Measurements from ENCODE around the gene PARVG. TPM values are rescaled to one million over a fixed set of nuclear protein-coding genes. Genes with fewer than 3 reads are reported as not detected.

The PARVG gene
- total and polyA plus RNA-seq, 2 experiments from 2014 or later = 0.33 TPM; not detected in 1

GRCh38 chr22:44146088-44146861 lies 34.5 kb upstream of the PARVG start:
- H3K27me3 ChIP-seq = peaks cover 3% of the 10 kb centered on the region
- DNase-seq (ENCODE audit: low read depth in 1 of 2, low spot score in 1 of 2) = no peak
- TF ChIP-seq CTCF (IDR thresholded peaks at IDR 0.05; ENCODE audit: low read depth, low read length) = no peak
- peaks cover 29% of the 10 kb centered on the region for H3K4me1 ChIP-seq (ENCODE audit: low read depth)
- H3K9me3 ChIP-seq (ENCODE audit: low read depth) = no peaks in the 10 kb centered on the region
- no peak overlapping the region for H3K27ac ChIP-seq
- no peak overlapping the region for H3K4me3 ChIP-seq
- no peaks in the 10 kb centered on the region for H3K36me3 ChIP-seq

- Histone ChIP-seq H3K36me3 (no peaks in the 10 kb centered on the region), H3K4me1 (ENCODE audit: low read depth) (peaks cover 29% of the 10 kb centered on the region), H3K9me3 (ENCODE audit: low read depth) (no peaks in the 10 kb centered on the region), H3K4me3 (no peak overlapping the region), H3K27ac (no peak overlapping the region), H3K27me3 (peaks cover 3% of the 10 kb centered on the region)
- DNase-seq (ENCODE audit: low read depth in 1 of 2, low spot score in 1 of 2) = no peak
- TF ChIP-seq CTCF (IDR thresholded peaks at IDR 0.05; ENCODE audit: low read depth, low read length) = no peak
These were observed 33.6 kb upstream of the PARVG start for GRCh38 chr22:44147008-44147645.

- Histone ChIP-seq H3K27ac (no peak overlapping the region), H3K9me3 (ENCODE audit: low read depth) (no peaks in the 10 kb centered on the region), H3K27me3 (peaks cover 3% of the 10 kb centered on the region), H3K4me3 (no peak overlapping the region), H3K4me1 (ENCODE audit: low read depth) (peaks cover 29% of the 10 kb centered on the region), H3K36me3 (no peaks in the 10 kb centered on the region)
- TF ChIP-seq CTCF (IDR thresholded peaks at IDR 0.05; ENCODE audit: low read depth, low read length) = no peak
- DNase-seq (ENCODE audit: low read depth in 1 of 2, low spot score in 1 of 2) = peak; percentile 26 to 54
These were observed 32.7 kb upstream of the PARVG start for GRCh38 chr22:44147821-44148574.

- peak in 1 of 2 donors; percentile 94 for DNase-seq (ENCODE audit: low read depth in 1 of 2, low spot score in 1 of 2)
- no peak overlapping the region for H3K27ac ChIP-seq
- no peak overlapping the region for H3K4me3 ChIP-seq
- H3K36me3 ChIP-seq = no peaks in the 10 kb centered on the region
- H3K9me3 ChIP-seq (ENCODE audit: low read depth) = no peaks in the 10 kb centered on the region
- H3K27me3 ChIP-seq = peaks cover 3% of the 10 kb centered on the region
- peaks cover 9% of the 10 kb centered on the region for H3K4me1 ChIP-seq (ENCODE audit: low read depth)
- no peak for TF ChIP-seq CTCF (IDR thresholded peaks at IDR 0.05; ENCODE audit: low read depth, low read length)
These were observed 29.0 kb upstream of the PARVG start for GRCh38 chr22:44151676-44152075.

GRCh38 chr22:44153710-44154109 lies 27.0 kb upstream of the PARVG start:
- no peaks in the 10 kb centered on the region for H3K9me3 ChIP-seq (ENCODE audit: low read depth)
- no peak overlapping the region for H3K27ac ChIP-seq
- DNase-seq (ENCODE audit: low read depth in 1 of 2, low spot score in 1 of 2) = no peak
- no peaks in the 10 kb centered on the region for H3K4me1 ChIP-seq (ENCODE audit: low read depth)
- no peaks in the 10 kb centered on the region for H3K36me3 ChIP-seq
- no peak for TF ChIP-seq CTCF (IDR thresholded peaks at IDR 0.05; ENCODE audit: low read depth, low read length)
- peaks cover 1% of the 10 kb centered on the region for H3K27me3 ChIP-seq
- no peak overlapping the region for H3K4me3 ChIP-seq
